Myocyte (in vitro differentiated cells): Measurements from ENCODE around the gene CABP4. TPM values are rescaled to one million over a fixed set of nuclear protein-coding genes. Genes with fewer than 3 reads are reported as not detected.
"Not testable (repeated sequence)": the region's sequence is repeated elsewhere in the genome, so short reads cannot be mapped to it uniquely, and the experiment has no call there.

Experiments used
- DNase-seq: peaks from one replicate; pipeline ENCODE4 v3.0.0-alpha.2; 2012; ENCODE audit warnings: low read depth
- total RNA-seq: library from RNA; depleted of rRNA; stranded (reverse); fragments of >200 nt; gene quantifications from 2 replicates; pipeline ENCODE4 v1.2.3, GENCODE V29; 2014

CABP4 gene
- total RNA-seq, 1 donor from 2014 or later: 1.7 TPM

DNA sequence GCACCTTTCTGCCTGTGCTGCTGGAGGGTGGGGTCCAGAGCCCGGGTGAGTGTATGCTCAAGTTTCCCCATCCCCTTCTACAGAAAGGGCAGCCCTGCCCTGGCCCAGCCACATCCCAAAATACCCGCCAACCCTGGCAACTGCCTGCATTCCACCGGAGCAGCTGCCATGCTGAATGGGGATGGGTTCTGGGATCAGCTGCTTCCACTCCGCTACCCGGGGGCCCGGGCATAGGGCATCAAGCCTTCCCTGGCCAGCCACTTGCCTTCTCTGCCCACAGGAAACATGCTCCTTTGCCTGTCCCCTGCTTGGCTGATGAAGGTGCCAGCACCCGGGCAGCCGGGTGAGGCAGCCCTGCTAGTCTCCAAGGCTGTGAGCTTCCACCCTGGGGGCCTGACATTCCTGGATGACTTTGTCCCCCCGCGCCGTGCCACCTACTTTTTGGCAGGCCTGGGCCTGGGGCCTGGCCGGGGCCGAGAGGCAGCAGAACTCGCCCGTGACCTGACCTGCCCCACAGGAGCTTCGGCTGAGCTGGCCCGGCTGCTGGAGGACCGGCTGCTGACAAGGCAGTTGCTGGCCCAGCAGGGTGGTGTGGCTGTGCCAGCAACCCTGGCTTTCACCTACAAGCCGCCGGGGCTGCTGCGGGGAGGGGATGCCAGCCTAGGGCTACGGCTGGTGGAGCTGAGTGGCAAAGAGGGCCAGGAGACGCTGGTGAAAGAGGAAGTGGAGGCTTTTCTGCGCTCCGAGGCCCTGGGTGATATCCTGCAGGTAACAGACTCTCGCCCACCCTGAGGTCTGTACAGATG, 36.5 kb upstream of the CABP4 start:
- DNase-seq: peak; percentile 97

DNA sequence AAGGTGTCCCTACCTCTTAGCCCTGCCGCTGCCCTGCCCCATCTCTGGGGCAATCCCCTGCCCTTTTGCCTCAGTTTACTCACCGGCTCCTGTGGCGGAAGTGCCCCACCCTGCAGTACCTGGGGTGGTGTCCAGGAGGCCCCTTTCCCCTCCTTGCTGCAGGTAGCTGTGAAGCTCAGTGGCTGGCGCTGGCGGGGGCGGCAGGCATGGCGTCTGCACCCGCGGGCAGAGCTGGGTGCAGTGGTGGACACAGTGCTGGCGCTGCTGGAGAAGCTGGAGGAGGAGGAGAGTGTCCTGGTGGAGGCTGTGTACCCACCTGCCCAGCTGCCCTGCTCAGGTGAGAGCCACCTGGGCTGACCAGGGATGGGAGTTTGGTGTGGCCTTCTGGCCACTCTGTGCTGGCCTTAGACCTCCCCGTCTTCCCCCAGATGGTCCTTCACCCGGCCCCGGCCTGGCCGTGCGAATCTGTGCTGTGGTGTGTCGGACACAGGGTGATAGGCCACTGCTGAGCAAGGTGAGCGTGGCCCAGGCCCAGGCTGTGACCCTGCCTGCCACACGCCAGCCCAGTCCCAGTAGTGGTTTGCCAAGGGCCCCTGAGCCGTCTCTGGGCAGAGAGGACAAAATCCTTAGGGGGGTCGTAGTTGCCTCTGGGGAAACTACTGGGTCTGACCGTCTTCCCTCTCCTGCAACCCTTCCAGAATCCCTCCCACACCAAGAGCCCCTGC, 35.7 kb upstream of the CABP4 start:
- DNase-seq: no peak

GRCh38 chr11:67420147-67420645, 35.0 kb upstream of the CABP4 start:
- no peak for DNase-seq

DNA sequence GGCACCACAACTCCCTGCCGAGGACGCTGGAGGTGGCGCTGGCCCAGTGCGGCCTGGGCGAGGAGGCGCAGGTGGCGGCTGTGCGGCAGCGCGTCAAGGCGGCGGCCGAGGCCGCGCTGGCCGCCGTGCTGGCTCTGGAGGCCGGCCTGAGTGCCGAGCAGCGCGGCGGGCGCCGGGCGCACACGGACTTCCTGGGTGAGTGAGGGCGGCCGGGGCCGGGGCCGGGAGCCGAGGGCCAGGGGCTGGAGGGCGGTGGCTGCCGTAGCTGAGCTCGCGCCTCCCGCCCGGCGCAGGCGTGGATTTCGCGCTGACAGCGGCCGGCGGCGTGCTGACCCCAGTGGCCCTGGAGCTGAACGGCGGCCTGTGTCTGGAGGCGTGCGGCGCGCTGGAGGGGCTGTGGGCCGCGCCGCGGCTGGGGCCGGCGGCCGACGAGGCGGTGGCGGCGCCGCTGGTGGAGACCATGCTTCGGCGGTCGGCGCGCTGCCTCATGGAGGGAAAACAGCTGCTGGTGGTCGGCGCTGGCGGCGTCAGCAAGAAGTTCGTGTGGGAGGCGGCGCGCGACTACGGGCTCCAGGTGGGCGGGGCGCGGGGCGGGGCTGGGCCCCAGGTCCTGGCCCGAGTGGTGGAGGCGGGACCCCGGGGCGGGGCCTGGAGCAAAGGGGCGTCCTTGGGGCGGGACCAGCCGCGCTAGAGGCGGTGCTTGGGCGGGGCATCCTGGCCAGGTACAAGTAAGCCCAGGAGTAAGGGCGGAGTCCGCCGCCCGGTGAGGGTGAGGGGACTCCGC, 34.3 kb upstream of the CABP4 start:
- DNase-seq: peak; percentile 94

DNA sequence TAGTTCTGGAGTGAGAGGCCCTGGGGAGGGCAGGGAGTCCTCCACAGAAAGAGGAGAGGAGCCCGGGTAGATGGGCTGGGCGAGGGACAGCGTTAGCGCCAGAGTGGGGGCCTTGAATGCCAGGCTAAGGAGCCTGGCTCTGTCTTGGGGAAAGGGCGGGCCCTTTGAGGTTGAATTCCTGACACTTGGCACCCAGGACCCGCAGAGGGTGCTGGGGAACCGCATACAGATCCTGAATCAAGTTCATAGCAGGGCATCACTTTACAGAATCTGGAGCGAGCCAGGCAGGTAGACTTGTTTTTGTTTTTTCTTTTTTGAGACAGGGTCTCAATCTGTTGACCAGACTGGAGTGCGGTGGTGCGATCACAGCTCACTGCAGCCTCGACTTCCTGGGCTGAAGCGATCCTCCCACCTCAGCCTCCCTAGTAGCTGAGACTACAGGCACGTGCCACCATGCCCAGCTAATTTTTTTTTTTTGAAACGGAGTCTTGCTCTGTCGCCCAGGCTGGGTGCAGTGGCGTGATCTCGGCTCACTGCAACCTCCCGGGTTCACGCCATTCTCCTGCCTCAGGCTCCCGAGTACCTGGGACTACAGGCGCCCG, 33.6 kb upstream of the CABP4 start:
- no peak for DNase-seq

DNA sequence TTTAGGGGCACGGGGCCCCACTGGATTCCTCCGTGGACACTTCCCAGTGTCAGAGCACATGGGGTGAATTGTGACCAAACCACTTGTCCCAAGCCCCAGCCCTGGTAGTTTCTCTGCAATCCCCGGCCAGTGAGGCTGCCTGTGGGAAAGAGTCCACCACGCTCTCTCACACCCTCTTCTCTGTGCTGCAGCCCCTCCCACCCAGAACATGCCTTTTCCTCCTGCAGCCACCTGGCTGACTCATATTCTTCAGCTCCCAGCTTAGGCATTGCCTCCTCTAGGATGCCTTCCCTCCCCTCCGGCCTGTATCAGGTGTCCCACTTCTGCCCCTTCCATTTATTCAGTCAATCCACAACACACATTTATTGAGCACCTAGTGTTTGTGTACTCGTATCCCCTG, 32.3 kb upstream of the CABP4 start:
- no peak for DNase-seq

DNA sequence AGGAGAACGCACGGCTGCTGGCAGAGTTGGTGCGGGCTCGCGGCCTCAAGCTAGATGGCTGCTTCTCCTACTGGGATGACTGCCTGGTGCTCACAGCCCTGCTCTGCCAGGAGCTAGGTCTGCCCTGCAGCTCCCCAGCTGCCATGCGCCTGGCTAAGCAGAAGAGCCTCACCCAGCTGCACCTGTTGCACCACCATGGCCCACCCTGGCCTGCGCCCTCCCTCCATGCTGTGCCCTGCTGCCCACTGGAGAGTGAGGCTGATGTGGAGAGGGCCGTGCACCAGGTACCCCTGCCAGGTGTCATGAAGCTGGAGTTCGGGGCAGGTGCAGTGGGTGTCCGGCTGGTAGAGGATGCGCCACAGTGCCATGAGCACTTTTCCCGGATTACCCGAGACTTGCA, 31.7 kb upstream of the CABP4 start:
- no peak for DNase-seq

- no peak for DNase-seq
These were observed 31.1 kb upstream of the CABP4 start for GRCh38 chr11:67423891-67424613.

DNA sequence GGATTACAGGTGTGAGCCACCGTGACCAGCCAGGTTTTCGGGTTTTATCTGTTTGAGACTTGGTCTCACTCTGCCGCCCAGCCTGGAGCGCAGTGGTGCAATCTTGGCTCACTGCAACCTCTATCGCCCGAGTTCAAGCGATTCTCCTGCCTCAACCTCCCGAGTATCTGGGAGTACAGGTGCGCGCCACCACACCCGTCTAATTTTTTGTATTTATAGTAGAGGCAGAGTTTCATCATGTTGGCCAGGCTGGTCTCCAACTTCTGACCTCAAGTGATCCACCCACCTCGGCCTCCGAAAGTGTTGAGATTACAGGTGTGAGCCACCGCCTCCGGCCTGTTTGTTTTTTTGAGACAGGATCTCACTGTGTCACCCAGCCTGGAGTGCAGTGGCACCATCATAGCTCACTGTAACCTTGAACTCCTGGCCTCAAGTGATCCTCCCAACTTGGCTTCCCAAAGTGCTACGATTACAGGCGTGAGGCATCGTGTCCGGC, 27.7 kb upstream of the CABP4 start:
- not testable (repeated sequence) for DNase-seq

- DNase-seq: peak; percentile 98
These were observed 26.8 kb upstream of the CABP4 start, which contains the start of gene RPS6KB2 for GRCh38 chr11:67428052-67429001. TSS of gene RPS6KB2 (plus strand) at chr11:67428494. CDS start at chr11:67428546, 52 bp downstream.

- DNase-seq: no peak
These were observed 26.0 kb upstream of the CABP4 start for GRCh38 chr11:67429038-67429668.

- DNase-seq: no peak
These were observed 25.4 kb upstream of the CABP4 start for GRCh38 chr11:67429722-67430121.

GRCh38 chr11:67431346-67432249, 23.6 kb upstream of the CABP4 start:
- DNase-seq: no peak

GRCh38 chr11:67432655-67433349, 22.4 kb upstream of the CABP4 start:
- no peak for DNase-seq

GRCh38 chr11:67433536-67434394, 21.4 kb upstream of the CABP4 start:
- DNase-seq: no peak

DNA sequence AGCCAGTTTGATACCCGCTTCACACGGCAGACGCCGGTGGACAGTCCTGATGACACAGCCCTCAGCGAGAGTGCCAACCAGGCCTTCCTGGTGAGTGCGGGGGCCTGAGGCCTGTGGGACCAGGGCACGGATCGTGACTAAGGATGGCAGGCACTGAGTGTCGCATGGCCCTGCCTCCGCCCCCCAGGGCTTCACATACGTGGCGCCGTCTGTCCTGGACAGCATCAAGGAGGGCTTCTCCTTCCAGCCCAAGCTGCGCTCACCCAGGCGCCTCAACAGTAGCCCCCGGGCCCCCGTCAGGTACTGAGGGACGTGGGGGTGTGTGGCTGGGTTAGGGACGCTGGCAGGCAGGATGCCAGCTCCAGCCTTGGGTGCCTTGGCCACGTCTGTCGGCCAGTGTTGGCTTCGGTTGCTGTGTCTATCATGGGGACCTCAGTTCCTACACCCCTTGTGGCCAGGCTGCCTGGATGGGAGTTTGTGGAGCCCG, 20.7 kb upstream of the CABP4 start:
- no peak for DNase-seq
